Fibroblast of skin of right biceps (primary cell): ENCODE data around the gene VWA5B2.

Experiments used
- DNase-seq: peaks from one replicate; pipeline ENCODE4 v3.0.0-alpha.2; 2013

The VWA5B2 gene

GRCh38 chr3:184229394-184230080 lies at the start of gene VWA5B2:
TSS of gene VWA5B2 (plus strand) at chr3:184229585. CDS start at chr3:184230529, 944 bp downstream.
- DNase-seq = peak; percentile 33

DNA sequence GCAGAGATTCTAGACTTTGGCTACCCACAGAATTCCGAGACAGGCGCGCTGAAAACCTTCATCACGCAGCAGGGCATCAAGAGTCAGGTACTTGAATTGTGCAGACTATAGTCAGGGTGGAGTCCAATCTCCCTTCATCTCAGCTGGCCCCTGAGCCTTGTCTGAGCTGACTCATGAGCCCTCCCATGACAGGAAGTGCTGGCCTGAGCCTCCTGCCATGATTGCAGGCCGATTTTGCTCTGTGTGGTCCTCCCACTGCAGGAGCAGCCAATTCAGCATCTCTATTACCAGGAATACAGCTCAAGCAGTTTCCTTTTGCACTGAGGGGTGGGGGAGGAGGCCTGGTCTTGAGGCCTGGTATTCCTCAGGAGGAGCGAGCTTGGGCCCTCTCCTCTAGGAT lies 49.2 kb upstream of the VWA5B2 start:
- peak; percentile 35 for DNase-seq

DNA sequence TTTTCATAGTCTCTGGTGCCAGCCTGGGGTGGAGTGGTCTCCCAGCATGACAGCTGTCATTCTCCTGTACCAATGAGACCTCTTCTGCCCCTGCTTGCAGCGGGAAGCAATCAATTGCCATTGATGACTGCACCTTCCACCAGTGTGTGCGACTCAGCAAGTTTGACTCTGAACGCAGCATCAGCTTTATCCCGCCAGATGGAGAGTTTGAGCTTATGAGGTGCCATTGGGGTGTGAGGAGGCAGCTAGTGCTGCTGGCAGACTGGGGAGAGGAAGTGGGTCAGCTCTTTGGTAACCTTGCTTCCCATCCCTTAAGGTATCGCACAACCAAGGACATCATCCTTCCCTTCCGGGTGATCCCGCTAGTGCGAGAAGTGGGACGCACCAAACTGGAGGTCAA lies 47.8 kb upstream of the VWA5B2 start:
- DNase-seq = no peak

GRCh38 chr3:184183679-184184078 lies 45.7 kb upstream of the VWA5B2 start:
- no peak for DNase-seq

DNA sequence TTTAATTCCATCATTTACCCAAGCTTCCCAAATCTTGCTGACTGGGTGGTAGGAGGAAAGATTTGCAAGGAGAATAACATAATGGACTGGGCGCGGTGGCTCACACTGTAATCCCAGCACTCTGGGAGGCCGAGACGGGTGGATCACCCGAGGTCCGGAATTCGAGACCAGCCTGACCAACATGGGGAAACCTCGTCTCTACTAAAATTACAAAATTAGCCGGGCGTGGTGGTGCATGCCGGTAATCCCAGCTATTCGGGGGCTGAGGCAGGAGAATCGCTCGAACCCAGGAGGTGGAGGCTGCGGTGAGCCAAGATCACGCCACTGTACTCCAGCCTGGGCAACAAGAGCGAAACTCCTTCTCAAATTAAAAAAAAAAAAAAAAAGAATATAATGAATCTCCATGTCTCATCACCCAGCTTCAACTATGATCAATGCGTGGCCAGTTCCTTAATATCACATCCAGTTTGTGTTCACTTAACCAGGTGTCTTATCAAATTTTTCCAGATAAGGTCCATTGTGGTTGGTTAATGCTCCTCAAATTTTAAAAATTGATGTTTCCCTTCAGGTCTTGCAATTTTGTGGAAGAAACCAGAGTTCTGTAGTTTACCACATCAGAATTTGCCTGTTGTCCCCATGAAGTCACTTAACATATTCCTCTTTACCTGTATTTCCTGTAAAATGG lies 44.7 kb upstream of the VWA5B2 start:
- DNase-seq = no peak

DNA sequence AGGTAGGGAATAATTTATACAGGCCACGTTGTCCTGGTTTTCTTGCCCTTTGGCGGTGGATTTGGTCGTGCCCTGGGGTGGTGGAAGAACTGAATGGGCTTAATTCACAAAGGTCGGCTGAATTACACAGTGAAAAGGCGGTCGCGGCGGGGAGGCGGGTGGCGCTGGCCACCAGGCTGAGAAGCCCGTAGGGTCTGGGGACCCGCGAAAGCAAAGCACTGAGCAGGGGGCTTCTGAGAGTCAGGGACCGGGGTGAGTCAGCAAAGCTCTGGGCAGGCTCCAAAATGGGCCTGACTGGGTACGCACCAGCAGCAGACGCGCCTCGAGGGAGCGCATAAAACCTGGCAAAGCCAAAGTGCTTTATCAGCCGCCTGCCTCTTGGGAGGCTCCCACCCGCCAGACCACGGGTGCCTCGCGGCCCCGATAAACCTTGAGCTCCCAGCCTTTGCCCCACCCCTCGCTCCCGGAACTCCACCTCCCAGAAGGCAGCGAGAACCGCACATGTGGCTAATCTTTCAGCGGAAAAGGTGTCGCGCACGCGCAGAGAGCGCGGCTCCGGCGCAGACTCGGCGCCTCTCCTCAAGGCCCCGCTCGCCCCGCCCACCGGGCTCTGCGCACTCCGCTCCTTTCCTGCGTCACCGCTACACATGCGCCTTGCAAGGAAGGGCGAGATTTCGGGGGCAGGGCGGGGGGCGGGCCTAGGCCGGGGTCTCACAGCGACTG lies 43.8 kb upstream of the VWA5B2 start:
- peak; percentile 98 for DNase-seq

- peak; percentile 33 for DNase-seq
These were observed 43.0 kb upstream of the VWA5B2 start, which contains the start of gene ABCF3 for GRCh38 chr3:184186184-184186901. TSS of gene ABCF3 (plus strand) at chr3:184186199. CDS start at chr3:184186208, 9 bp downstream.

DNA sequence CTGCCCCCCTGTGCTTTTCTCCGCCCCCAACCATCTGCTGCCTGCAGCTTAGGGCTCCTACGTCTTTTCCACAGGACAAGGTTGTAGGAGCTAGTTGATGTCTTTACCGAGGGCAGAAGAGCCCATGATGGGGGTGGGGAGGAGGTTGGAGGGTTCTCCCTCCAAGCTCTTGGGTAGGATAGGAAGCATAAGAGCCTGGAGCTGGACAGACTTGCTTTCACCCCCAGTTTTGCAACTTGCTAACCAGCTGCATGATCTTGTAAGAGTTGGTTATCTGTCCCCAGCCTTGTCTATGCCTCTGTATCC lies 42.5 kb upstream of the VWA5B2 start:
- no peak for DNase-seq

DNA sequence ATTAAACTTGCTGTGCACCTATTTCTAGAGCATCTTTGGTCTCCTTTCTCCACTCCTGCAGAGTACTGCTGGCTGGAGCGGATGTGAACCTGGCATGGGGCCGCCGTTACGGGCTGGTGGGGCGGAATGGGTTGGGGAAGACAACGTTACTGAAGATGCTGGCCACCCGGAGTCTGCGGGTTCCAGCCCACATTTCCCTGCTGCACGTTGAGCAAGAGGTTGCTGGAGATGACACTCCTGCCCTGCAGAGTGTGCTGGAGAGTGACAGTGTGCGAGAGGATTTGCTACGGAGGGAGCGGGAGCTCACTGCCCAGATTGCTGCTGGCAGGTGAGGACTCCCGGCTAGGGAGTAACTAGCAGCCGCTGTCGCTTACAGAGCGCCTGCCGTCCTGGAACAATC lies 41.3 kb upstream of the VWA5B2 start:
- DNase-seq = no peak

DNA sequence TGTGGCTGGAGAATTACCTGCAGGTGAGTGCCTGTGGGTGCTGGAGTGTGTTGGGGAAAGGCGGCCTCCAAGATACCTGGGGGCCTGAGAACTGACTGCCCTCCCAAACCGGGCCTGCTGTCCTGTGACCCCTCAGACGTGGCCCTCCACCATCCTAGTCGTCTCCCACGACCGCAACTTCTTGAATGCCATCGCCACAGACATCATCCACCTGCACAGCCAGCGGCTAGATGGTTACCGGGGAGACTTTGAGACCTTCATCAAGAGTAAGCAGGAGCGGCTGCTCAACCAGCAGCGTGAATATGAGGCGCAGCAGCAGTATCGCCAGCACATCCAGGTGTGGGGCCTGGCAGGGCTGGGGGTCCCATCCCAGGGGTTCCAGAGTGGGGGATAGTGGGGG lies 40.0 kb upstream of the VWA5B2 start:
- DNase-seq = no peak

- no peak for DNase-seq
These were observed 36.5 kb upstream of the VWA5B2 start for GRCh38 chr3:184192889-184193288.

GRCh38 chr3:184193991-184194539 lies 35.3 kb upstream of the VWA5B2 start:
- no peak for DNase-seq

GRCh38 chr3:184196536-184196935 lies 32.8 kb upstream of the VWA5B2 start:
- DNase-seq = no peak

GRCh38 chr3:184198509-184198908 lies 30.9 kb upstream of the VWA5B2 start:
- no peak for DNase-seq

- no peak for DNase-seq
These were observed 28.6 kb upstream of the VWA5B2 start for GRCh38 chr3:184200825-184201224.

DNA sequence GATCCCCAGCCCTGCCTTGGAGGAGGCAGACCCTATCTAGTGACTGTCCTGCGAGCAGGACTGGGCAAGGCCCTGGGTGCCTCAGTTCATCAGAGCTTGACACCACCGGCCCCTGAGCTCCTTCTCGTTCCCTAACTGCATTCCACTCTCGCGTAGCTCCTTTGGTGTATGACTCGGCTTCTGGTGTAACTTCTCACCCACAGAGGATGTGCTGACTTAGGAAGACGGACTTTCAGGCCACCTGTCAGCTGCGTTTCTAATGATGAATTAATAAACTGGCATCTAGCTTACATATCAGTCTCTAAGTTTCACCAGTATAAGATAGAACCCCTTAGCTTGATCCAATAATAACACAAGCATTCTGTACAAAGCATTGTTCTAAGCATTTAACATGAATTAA lies 25.9 kb upstream of the VWA5B2 start:
- no peak for DNase-seq

- DNase-seq = no peak
These were observed 20.1 kb upstream of the VWA5B2 start for GRCh38 chr3:184209146-184209923.

DNA sequence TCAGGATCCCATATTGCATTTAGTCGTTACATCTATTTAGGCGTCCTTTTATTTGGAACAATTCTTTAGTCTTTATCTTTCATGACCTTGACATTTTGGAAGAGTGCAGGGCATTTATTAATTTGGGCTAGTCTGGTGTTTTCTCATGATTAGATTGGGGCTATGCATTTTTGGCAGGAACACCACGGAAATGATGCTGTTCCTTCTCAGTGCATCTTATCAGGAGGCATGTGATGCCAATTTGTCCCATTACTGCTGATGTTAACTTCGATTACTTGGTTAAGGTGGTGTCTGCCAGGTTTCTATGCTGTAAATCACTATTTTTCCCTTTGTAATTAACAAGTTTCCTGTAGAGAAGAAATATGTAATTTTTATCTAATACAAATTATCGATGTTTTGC lies 18.1 kb upstream of the VWA5B2 start:
- no peak for DNase-seq

GRCh38 chr3:184211718-184212117 lies 17.7 kb upstream of the VWA5B2 start:
- DNase-seq = no peak

DNA sequence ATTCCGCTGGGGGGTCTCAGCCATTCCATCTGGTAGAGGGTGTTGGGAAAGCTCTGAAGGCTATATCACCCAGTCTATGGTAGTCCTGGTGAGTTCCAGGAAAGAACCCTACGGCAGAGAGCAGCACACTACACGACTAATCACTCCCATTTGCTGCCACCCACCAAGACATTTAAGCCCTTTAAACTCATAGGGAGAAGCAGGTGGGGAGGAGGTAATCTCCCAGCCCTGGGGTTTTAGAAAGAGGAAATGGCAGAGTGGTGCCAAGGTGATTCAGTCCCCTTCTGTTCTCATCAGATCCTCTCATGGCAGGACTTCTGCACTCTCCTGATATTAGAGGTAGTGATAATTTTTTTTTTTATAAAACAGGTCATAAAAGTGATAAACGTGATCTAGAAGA lies 10.6 kb upstream of the VWA5B2 start:
- DNase-seq = no peak

- DNase-seq = no peak
These were observed 6.9 kb upstream of the VWA5B2 start for GRCh38 chr3:184222521-184222920.

GRCh38 chr3:184223946-184224345 lies 5.4 kb upstream of the VWA5B2 start:
- no peak for DNase-seq
